GM19023 (cell line): ENCODE data around the gene CITED2.

Experiments
- ATAC-seq: cut with Tn5 transposase; IDR thresholded peaks from one replicate; pipeline ENCODE4 v1.9.1; 2021; ENCODE audit warnings: mild to moderate bottlenecking, moderate library complexity; ENCODE audit not compliant: unreplicated experiment

The CITED2 gene

GRCh38 chr6:139386404-139386803 is 12.0 kb upstream of the CITED2 start:
- ATAC-seq, result no peak

GRCh38 chr6:139381216-139381865 is 6.9 kb upstream of the CITED2 start:
- ATAC-seq, result no peak

GRCh38 chr6:139380611-139381010 is 6.2 kb upstream of the CITED2 start:
- no peak for ATAC-seq

GRCh38 chr6:139380168-139380567 is 5.7 kb upstream of the CITED2 start:
- no peak for ATAC-seq

GRCh38 chr6:139378882-139379341 is 4.5 kb upstream of the CITED2 start:
- no peak for ATAC-seq

- no peak for ATAC-seq
Measured at GRCh38 chr6:139378226-139378625, 3.8 kb upstream of the CITED2 start.

GRCh38 chr6:139376604-139377218 is 2.3 kb upstream of the CITED2 start:
- no peak for ATAC-seq

- no peak for ATAC-seq
Measured at GRCh38 chr6:139376017-139376330, 1.5 kb upstream of the CITED2 start.

- ATAC-seq, result peak; percentile 56
Measured at GRCh38 chr6:139375226-139376016, 973 bp upstream of the CITED2 start.

GRCh38 chr6:139373928-139374356 is 506 bp downstream of the CITED2 start:
- peak; percentile 5 for ATAC-seq

GRCh38 chr6:139373154-139373927 is 1.1 kb downstream of the CITED2 start:
- peak; percentile 19 for ATAC-seq

GRCh38 chr6:139372326-139373153 is 1.9 kb downstream of the CITED2 start:
- ATAC-seq, result no peak

GRCh38 chr6:139371421-139372203 is 2.8 kb downstream of the CITED2 start:
- ATAC-seq, result no peak

- ATAC-seq, result no peak
Measured at GRCh38 chr6:139370999-139371345, 3.5 kb downstream of the CITED2 start.

GRCh38 chr6:139370283-139370998 is 4.0 kb downstream of the CITED2 start:
- ATAC-seq, result no peak

GRCh38 chr6:139369568-139370282 is 4.7 kb downstream of the CITED2 start:
- no peak for ATAC-seq

GRCh38 chr6:139369068-139369467 is 5.4 kb downstream of the CITED2 start:
- ATAC-seq, result no peak

GRCh38 chr6:139368661-139369060 is 5.8 kb downstream of the CITED2 start:
- ATAC-seq, result no peak
